HUES64 (cell line): ENCODE data around the gene PYM1.
"Not testable (repeated sequence)": the region's sequence is repeated elsewhere in the genome, so short reads cannot be mapped to it uniquely, and the experiment has no call there.

Source experiments
- H3K27ac ChIP-seq: 2 replicates; pipeline ENCODE4 v1.7.0; 2013; ENCODE audit warnings: low read depth, low read length, inconsistent platforms
- H3K27me3 ChIP-seq: 2 replicates; pipeline ENCODE4 v1.6.1; 2013; ENCODE audit warnings: mild to moderate bottlenecking, low read length; ENCODE audit not compliant: insufficient read depth
- H3K36me3 ChIP-seq: 2 replicates; pipeline ENCODE4 v1.6.1; 2013; ENCODE audit warnings: mild to moderate bottlenecking, low read length; ENCODE audit not compliant: insufficient read depth
- H3K4me1 ChIP-seq: 2 replicates; pipeline ENCODE4 v1.6.1; 2013; ENCODE audit warnings: mild to moderate bottlenecking, low read length, moderate library complexity; ENCODE audit not compliant: insufficient read depth
- H3K4me3 ChIP-seq: 2 replicates; pipeline ENCODE4 v1.5.1; 2013; ENCODE audit warnings: mild to moderate bottlenecking, low read length, moderate library complexity
- H3K9ac ChIP-seq: 2 replicates; pipeline ENCODE4 v1.6.1; 2013; ENCODE audit warnings: mild to moderate bottlenecking, low read depth, low read length
- H3K9me3 ChIP-seq: 2 replicates; pipeline ENCODE4 v1.6.1; 2013; ENCODE audit warnings: low read depth, low read length; ENCODE audit not compliant: insufficient read depth
- WGBS: fragments of 150-250, 120-280 bp; methylation state at CpG from one replicate; pipeline ENCODE4 v1.1.7; 2013; ENCODE audit warnings: missing lambda C conversion rate; 5-methylcytosine and 5-hydroxymethylcytosine counted together

Gene PYM1

GRCh38 chr12:55929306-55929791 is 1.7 kb upstream of the PYM1 start:
- Histone ChIP-seq H3K9ac (no peak overlapping the region), H3K36me3 (peaks cover 13% of the 10 kb centered on the region), H3K4me3 (no peak overlapping the region), H3K9me3 (no peaks in the 10 kb centered on the region), H3K27me3 (peaks cover 25% of the 10 kb centered on the region), H3K4me1 (peaks cover 33% of the 10 kb centered on the region), H3K27ac (no peak overlapping the region)
- 80% methylated on average over 5 of the region's 8 CpGs for WGBS

GRCh38 chr12:55926738-55927587 is 731 bp downstream of the PYM1 start:
- 1% methylated on average over 42 of the region's 42 CpGs for WGBS
- Histone ChIP-seq H3K4me1 (peaks cover 21% of the 10 kb centered on the region), H3K9me3 (no peaks in the 10 kb centered on the region), H3K27me3 (peaks cover 5% of the 10 kb centered on the region), H3K27ac (peak overlapping the region; percentile 96), H3K4me3 (peak overlapping the region; percentile 94), H3K36me3 (peaks cover 34% of the 10 kb centered on the region), H3K9ac (peak overlapping the region; percentile 92)

- Histone ChIP-seq H3K4me3 (peak overlapping the region; percentile 94), H3K4me1 (peaks cover 17% of the 10 kb centered on the region), H3K27ac (peak overlapping the region; percentile 96), H3K27me3 (peaks cover under 1% of the 10 kb centered on the region; the same call in 1 of the 2 replicates), H3K9me3 (no peaks in the 10 kb centered on the region), H3K9ac (peak overlapping the region; percentile 92), H3K36me3 (peaks cover 42% of the 10 kb centered on the region)
- 28% methylated on average over 10 of the region's 10 CpGs for WGBS
These were observed 1.6 kb downstream of the PYM1 start for GRCh38 chr12:55925870-55926737.

GRCh38 chr12:55925371-55925770 is 2.3 kb downstream of the PYM1 start:
- H3K9me3 ChIP-seq = no peaks in the 10 kb centered on the region
- no peaks in the 10 kb centered on the region for H3K27me3 ChIP-seq
- no peak overlapping the region for H3K27ac ChIP-seq
- peaks cover 50% of the 10 kb centered on the region for H3K36me3 ChIP-seq
- H3K4me1 ChIP-seq = peaks cover 10% of the 10 kb centered on the region
- peak overlapping the region; percentile 94 for H3K4me3 ChIP-seq
- no peak overlapping the region for H3K9ac ChIP-seq
- 95% methylated on average over 4 of the region's 4 CpGs for WGBS

GRCh38 chr12:55923648-55924047 is 4.0 kb downstream of the PYM1 start:
- Histone ChIP-seq H3K36me3 (peaks cover 52% of the 10 kb centered on the region), H3K4me1 (peaks cover 10% of the 10 kb centered on the region)
- H3K27ac ChIP-seq, H3K9ac ChIP-seq, H3K4me3 ChIP-seq, H3K27me3 ChIP-seq, H3K9me3 ChIP-seq: not testable (repeated sequence)
- whole genome bisulfite sequencing = 95% methylated on average over 8 of the region's 9 CpGs

GRCh38 chr12:55922126-55922525 is 5.6 kb downstream of the PYM1 start:
- H3K9ac ChIP-seq = no peak overlapping the region
- no peak overlapping the region for H3K27ac ChIP-seq
- WGBS = 98% methylated on average over 3 of the region's 3 CpGs
- H3K9me3 ChIP-seq = no peaks in the 10 kb centered on the region
- no peaks in the 10 kb centered on the region for H3K27me3 ChIP-seq
- no peak overlapping the region for H3K4me3 ChIP-seq
- peaks cover 52% of the 10 kb centered on the region for H3K36me3 ChIP-seq
- H3K4me1 ChIP-seq = peaks cover 10% of the 10 kb centered on the region

GRCh38 chr12:55919032-55919431 is 8.7 kb downstream of the PYM1 start:
- H3K4me1 ChIP-seq, H3K4me3 ChIP-seq, H3K27me3 ChIP-seq, H3K9me3 ChIP-seq, H3K27ac ChIP-seq, H3K9ac ChIP-seq: not testable (repeated sequence)
- peaks cover 47% of the 10 kb centered on the region for H3K36me3 ChIP-seq
- 96% methylated on average over 3 of the region's 3 CpGs for WGBS

GRCh38 chr12:55915482-55915859 is 12.2 kb downstream of the PYM1 start:
- Histone ChIP-seq H3K27me3 (no peaks in the 10 kb centered on the region), H3K9ac (no peak overlapping the region), H3K27ac (no peak overlapping the region), H3K4me3 (no peak overlapping the region), H3K9me3 (no peaks in the 10 kb centered on the region), H3K36me3 (peaks cover 27% of the 10 kb centered on the region), H3K4me1 (no peaks in the 10 kb centered on the region)
- 97% methylated on average over 2 of the region's 3 CpGs for WGBS

- H3K27ac ChIP-seq = no peak overlapping the region
- H3K4me1 ChIP-seq = peaks cover 6% of the 10 kb centered on the region; the same call in 1 of the 2 replicates
- no peaks in the 10 kb centered on the region for H3K27me3 ChIP-seq
- H3K36me3 ChIP-seq = peaks cover 25% of the 10 kb centered on the region
- no peaks in the 10 kb centered on the region for H3K9me3 ChIP-seq
- WGBS = 92% methylated on average over 4 of the region's 4 CpGs
- no peak overlapping the region for H3K9ac ChIP-seq
- H3K4me3 ChIP-seq = no peak overlapping the region
These were observed 14.8 kb downstream of the PYM1 start for GRCh38 chr12:55912908-55913307.

- no peaks in the 10 kb centered on the region for H3K9me3 ChIP-seq
- H3K36me3 ChIP-seq = peaks cover 18% of the 10 kb centered on the region
- H3K4me1 ChIP-seq = peaks cover 6% of the 10 kb centered on the region; the same call in 1 of the 2 replicates
- peak overlapping the region; percentile 19; the same call in 1 of the 2 replicates for H3K9ac ChIP-seq
- H3K27ac ChIP-seq = peak overlapping the region; percentile 36; the same call in 1 of the 2 replicates
- no peaks in the 10 kb centered on the region for H3K27me3 ChIP-seq
- 67% methylated on average over 1 of the region's 2 CpGs for WGBS
- H3K4me3 ChIP-seq = no peak overlapping the region
These were observed 18.2 kb downstream of the PYM1 start for GRCh38 chr12:55909513-55909884.
